ENCODE measurements around the gene GLE1.
"Not testable (repeated sequence)": the region's sequence is repeated elsewhere in the genome, so short reads cannot be mapped to it uniquely, and the experiment has no call there.

The GLE1 gene

GRCh38 chr9:128552744-128553440, 48.4 kb downstream of the GLE1 start:
- DNase-seq, result peak; percentile 73 to 88 (median 75)

- peak; percentile 24 to 44 (median 31) for DNase-seq
Observed at GRCh38 chr9:128553728-128554127, 49.2 kb downstream of the GLE1 start.

- DNase-seq, result peak; percentile 44 to 47 (median 47)
Observed at GRCh38 chr9:128554155-128554862, 49.8 kb downstream of the GLE1 start.

- no peak for DNase-seq
Observed at GRCh38 chr9:128555180-128555721, 50.7 kb downstream of the GLE1 start.

GRCh38 chr9:128556276-128556675, 51.8 kb downstream of the GLE1 start:
- DNase-seq, result no peak

DNA sequence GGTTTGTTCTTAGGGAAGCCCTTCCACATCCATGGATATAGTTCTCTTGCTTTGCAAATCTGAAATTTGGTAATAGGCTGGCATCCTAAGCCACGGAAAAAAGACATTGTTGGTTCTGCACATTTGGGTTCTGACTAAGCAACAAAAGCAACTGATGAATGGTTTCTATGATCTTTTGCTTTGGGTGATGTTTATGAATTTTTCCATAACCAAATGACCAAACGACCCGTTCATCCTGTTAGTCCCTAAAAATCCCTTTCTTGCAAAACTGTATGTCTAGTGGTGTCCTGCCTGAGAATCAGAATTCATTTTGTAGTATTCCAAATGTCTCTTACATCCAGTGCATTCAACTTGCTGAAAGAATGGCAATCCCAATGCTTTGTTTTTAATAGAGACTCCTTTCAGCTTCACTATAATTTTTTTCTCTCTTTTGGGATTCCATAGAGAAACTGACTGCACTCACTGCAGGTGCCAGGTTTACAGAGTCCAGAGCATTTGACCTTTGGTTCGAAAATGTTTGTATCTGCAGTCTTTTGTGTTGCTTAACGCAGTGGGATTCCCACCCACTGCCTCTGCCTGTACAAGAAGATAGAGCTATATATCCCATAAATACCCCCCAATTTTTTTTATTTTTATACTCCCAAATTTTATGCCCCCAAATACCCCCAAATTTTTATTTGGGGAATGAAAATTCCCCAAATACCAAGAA, 52.6 kb downstream of the GLE1 start:
- peak in 2 of 3 donors; percentile 17 to 30 for DNase-seq

- peak; percentile 92 to 97 (median 95) for DNase-seq
Observed at GRCh38 chr9:128558431-128559310, 54.2 kb downstream of the GLE1 start.

- DNase-seq, result no peak
Observed at GRCh38 chr9:128565578-128565977, 61.1 kb downstream of the GLE1 start.

- no peak for DNase-seq
Observed at GRCh38 chr9:128568470-128569078, 64.1 kb downstream of the GLE1 start.

DNA sequence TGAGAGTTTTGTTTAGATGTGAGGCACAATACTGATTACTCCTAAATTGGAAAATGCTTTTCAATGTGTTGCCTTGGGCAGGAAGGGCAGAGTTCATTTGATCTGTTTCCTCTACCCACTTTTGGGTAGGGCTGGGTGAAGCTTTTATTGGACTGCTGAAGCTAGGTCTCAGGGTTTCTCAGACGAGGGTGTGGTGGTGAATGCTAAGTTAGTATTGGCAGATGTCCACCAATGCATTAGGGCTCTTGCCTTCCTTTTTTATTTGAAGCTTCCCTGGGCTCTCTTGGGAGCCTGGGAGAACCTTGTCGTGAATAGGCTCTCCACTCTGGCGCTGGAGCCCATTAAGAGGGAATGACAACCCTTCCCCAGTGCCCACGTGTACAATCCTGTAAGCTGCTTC, 71.0 kb downstream of the GLE1 start:
- DNase-seq, result no peak

GRCh38 chr9:128575916-128576315, 71.4 kb downstream of the GLE1 start:
- DNase-seq, result no peak

DNA sequence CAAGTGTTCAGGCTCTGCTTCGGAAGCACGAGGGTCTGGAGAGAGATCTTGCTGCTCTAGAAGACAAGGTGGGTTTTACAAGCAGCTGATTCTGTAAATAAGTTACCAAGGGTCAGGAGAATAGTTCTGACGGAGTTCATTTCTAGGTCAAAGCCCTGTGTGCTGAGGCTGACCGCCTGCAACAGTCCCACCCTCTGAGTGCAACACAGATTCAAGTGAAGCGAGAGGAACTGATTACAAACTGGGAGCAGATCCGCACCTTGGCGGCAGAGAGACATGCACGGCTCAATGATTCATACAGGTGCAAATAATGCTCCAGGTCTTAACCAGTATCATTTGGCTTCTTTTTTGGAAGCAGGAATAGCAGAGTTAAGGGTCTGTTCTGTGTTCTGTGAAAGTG, 72.7 kb downstream of the GLE1 start:
- DNase-seq, result no peak

DNA sequence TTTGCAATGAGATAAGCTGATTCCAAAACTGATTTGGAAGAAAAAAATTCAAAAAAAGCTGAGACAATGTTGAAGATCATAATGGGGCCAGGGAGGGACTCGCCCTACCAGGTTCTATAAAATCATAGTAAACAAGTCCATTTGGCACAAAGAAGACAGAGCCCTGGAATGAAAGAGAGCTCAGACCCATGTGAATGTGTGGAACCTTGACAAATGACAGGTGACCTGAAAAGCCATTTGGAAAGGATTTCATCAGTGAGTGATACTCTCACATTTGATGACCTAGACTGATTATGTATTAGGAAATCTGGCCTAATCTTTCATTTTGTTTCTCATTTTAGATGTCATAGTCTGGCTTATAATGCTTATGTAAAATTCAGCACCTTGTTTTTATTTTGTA, 74.7 kb downstream of the GLE1 start:
- no peak for DNase-seq

DNA sequence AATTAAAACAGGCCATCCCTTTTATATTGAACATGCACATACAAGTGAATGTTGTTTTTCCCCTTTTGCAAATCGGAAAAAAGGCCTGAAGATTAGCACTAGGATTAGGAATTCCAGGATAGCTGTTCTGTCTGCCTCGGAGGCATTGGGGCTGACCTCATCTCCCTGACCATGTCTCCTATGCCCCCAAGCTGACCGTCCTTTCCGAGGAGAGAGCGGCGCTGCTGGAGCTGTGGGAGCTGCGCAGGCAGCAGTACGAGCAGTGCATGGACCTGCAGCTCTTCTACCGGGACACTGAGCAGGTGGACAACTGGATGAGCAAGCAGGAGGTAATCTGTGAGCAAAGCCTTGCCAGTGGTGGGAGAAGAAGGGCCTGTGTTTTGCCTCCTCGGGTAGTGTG, 76.2 kb downstream of the GLE1 start:
- no peak for DNase-seq

DNA sequence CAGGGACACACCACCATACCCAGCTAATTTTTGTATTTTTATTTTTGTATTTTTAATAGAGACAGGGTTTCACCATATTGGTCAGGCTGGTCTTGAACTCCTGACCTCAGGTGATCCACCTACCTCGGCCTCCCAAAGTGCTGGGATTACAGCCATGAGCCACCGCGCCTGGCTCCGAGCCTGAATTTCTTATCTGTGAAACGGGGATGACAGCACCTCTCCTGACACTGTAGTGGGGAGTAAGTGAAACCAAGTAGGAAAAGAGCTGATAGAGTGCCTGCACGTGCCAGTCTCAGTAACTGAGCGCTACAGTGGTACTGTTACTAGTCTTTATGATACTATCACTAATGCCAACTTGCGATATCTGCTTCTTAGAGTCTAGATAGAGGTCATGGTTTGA, 80.6 kb downstream of the GLE1 start:
- DNase-seq, result not testable (repeated sequence)

- DNase-seq, result not testable (repeated sequence)
Observed at GRCh38 chr9:128586934-128587333, 82.4 kb downstream of the GLE1 start.

GRCh38 chr9:128587453-128587852, 82.9 kb downstream of the GLE1 start:
- DNase-seq, result no peak

DNA sequence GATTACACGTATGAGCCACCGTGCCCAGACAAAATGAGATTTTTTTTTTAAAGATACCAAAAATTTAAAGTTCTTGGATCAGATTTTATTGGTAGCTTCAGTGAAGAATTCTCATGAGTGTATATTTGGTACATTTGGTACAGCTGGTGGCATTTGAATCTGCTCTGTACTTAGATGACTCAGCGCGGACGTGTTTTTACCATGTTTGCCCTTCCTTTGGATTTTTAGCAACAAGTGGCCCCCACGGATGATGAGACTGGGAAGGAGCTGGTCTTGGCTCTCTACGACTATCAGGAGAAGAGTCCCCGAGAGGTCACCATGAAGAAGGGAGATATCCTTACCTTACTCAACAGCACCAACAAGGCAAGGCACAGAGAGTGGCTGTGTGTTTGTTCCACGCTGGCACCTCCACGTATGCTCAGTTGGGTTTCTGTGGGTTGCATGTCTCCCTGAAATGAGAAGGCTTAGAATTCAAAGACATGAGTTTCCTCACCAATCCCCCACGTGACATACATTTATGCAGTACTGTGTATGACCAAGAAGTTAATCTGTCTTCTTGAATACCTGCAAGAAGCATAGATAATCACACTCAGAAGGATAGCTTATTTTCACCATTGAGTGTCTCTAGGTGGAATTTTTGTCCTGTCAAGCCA, 84.2 kb downstream of the GLE1 start:
- no peak for DNase-seq

All from suppressor macrophage treated with lipopolysaccharide for 1 hour (primary cell).